Esophagus squamous epithelium (tissue), 4 donors: Measurements from ENCODE around the gene HES6.

Experiments
- POLR2A ChIP-seq, 4 donors: fragments of 450-650 bp; IDR thresholded peaks; one replicate each; pipeline ENCODE4 v1.6.1; 2017; ENCODE audit warnings: antibody characterized with exemption in 4 of 4, mild to moderate bottlenecking in 4 of 4, moderate library complexity in 3 of 4
- TF ChIP-seq, protein P1 (sequence below), 6 experiments: fragments of 450-650 bp in 4 of 6; fragments of 200-600 bp in 2 of 6; sonication (generic) in 2 of 6; IDR thresholded peaks; one replicate each; pipeline ENCODE4 v1.5.1; 2016 to 2019; ENCODE audit warnings: antibody characterized with exemption in 6 of 6, mild to moderate bottlenecking in 4 of 6, moderate library complexity in 4 of 6

DNA sequence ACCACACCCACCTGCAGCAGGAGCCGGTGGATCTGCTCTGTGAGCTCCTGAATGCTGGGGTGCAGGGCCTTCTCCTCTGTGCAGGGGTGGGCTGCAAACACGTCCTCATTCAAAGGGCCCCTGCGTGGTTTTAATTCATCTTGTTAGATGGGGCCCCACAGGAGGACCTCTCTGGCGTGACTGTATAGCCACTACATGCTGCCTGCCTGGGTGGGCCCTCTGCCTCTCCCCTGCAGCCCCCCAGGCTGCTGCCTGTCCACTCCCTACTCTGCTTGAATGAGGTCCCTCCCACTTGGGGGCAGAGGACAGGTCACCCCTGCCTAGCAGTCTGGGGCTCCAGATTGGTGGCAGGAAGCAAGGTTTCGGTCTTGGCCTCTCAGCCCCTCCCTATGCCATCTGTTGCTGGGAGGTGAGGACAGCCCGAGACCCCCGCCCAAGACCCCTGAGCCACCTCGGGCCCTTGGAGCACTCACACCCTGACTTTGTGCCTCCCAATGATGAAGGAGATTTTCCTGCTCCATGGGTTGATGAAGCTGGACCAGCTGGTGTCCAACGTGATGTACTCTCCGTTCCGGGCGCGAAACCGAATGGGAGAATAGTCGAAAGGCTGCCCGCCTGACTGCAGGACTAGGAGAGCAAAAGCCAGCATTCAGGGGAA lies 22.0 kb upstream of the HES6 start:
- TF ChIP-seq POLR2A (IDR thresholded peaks at IDR 0.05) = no peak
- TF ChIP-seq, protein P1, sequence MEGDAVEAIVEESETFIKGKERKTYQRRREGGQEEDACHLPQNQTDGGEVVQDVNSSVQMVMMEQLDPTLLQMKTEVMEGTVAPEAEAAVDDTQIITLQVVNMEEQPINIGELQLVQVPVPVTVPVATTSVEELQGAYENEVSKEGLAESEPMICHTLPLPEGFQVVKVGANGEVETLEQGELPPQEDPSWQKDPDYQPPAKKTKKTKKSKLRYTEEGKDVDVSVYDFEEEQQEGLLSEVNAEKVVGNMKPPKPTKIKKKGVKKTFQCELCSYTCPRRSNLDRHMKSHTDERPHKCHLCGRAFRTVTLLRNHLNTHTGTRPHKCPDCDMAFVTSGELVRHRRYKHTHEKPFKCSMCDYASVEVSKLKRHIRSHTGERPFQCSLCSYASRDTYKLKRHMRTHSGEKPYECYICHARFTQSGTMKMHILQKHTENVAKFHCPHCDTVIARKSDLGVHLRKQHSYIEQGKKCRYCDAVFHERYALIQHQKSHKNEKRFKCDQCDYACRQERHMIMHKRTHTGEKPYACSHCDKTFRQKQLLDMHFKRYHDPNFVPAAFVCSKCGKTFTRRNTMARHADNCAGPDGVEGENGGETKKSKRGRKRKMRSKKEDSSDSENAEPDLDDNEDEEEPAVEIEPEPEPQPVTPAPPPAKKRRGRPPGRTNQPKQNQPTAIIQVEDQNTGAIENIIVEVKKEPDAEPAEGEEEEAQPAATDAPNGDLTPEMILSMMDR (IDR thresholded peaks at IDR 0.05) = no peak
